Hepatocyte (in vitro differentiated cells): ENCODE results near the gene MON1A.

Experiments used
- EZH2 ChIP-seq: fragments of 200-600 bp; sonication (generic); IDR thresholded peaks from 2 replicates; pipeline ENCODE4 v1.6.1; 2016; ENCODE audit warnings: antibody characterized with exemption, mild to moderate bottlenecking, borderline replicate concordance
- EZH2phosphoT487 ChIP-seq: fragments of 200-600 bp; sonication (generic); IDR thresholded peaks from one replicate; pipeline ENCODE4 v1.6.1; 2018; ENCODE audit warnings: antibody characterized with exemption, mild to moderate bottlenecking, low read depth, moderate library complexity; ENCODE audit not compliant: unreplicated experiment, severe bottlenecking
- TF ChIP-seq, protein P1 (sequence below): fragments of 200-600 bp; sonication (generic); IDR thresholded peaks from 2 replicates; pipeline ENCODE4 v1.5.1; 2016; ENCODE audit warnings: antibody characterized with exemption, mild to moderate bottlenecking; ENCODE audit not compliant: poor library complexity

DNA sequence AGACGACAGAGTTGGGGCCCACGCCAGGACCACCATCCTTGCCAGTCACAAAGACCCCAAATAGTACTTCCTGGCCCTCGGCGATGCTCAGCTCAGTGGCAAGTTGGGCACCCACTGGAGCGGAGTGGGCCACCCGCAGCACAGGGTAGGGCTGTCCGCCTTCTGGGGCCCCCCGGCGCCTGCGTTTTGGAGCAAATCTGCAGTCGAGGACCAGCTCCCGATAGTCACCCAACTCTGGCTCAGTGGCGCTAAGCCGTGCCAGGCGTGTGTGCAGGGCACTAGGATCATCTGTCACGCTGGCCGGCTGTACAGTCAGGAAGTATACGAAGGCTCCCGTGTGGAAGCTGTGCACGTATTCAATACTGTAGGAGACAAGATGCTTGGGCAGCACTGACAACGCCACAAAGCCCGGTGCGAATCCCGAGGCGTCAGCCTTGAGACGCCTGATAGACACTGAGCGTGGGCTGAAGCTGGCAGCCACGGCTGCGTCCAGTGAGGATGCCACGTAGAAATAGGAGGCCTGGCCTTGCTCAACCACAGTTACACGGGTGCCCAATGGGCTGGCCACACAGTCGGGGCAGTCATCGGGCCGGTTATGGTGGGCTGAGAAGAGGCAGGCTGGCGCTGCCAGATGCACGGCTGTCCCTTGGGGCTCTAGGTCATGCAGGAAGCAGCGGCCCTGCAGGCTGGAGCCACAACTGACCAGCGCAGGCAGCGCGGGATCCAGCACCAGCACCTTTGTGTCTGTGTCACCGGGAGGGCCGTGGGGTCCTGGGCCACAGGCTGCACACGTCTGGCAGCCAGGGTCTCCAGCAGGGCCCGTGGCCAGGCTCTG, 26.9 kb downstream of the MON1A start:
- TF ChIP-seq, protein P1, sequence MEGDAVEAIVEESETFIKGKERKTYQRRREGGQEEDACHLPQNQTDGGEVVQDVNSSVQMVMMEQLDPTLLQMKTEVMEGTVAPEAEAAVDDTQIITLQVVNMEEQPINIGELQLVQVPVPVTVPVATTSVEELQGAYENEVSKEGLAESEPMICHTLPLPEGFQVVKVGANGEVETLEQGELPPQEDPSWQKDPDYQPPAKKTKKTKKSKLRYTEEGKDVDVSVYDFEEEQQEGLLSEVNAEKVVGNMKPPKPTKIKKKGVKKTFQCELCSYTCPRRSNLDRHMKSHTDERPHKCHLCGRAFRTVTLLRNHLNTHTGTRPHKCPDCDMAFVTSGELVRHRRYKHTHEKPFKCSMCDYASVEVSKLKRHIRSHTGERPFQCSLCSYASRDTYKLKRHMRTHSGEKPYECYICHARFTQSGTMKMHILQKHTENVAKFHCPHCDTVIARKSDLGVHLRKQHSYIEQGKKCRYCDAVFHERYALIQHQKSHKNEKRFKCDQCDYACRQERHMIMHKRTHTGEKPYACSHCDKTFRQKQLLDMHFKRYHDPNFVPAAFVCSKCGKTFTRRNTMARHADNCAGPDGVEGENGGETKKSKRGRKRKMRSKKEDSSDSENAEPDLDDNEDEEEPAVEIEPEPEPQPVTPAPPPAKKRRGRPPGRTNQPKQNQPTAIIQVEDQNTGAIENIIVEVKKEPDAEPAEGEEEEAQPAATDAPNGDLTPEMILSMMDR, result no peak
- TF ChIP-seq EZH2 (no peak), EZH2phosphoT487 (no peak)
